GM18873 (cell line): ENCODE data around the gene JMJD7.

Source experiments
- ATAC-seq: cut with Tn5 transposase; IDR thresholded peaks from one replicate; pipeline ENCODE4 v1.9.1; 2021; ENCODE audit warnings: mild to moderate bottlenecking, moderate library complexity, moderate number of reproducible peaks; ENCODE audit not compliant: unreplicated experiment, low FRiP score

The JMJD7 gene

DNA sequence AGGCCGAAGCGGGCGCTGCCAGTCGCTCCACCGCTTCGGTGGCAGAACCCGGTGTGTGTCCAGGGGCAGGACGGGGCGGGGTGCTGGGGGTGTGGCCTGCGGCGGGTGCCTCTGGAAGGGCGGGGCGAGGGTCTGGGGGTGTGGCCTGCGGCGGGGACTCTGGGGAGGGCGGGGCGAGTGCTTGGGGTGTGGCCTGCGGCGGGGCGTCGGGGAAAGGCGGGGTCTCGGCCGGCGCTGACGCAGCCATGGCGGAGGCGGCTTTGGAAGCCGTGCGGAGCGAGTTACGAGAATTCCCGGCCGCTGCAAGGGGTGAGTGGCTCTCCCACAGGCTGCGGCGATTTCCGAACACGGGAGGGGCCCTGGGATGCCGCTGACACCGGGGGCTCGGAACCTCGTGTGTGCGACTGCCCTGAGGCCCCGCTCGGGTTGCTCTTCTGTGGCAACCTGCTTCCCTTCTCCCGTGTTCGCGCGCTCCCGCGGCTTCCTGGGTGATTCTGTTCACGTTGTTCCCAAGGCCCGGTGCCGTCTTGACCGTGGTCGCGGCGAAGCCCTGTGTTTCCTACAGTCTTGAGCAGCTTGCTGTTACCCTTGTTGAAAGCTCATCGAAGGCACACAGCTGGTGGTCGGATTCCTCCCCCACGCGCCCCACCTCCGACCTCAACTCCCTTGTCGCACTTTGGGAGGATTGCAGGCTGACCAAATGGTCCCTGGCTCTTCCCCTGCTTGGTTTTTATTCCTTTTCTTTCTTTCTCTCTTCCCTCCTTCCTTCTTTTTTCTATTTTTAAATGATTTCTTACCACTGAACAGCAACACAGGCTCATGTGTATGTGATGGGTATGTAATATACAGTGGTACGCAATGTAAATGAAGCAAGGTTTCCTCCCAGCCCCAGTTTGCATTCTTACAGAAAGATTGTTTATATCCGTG lies at the start of gene JMJD7:
Gene JMJD7 (plus strand): TSS at position 213 of the 927 bp plus-strand sequence. CDS start 33 bp downstream, at position 246.
- ATAC-seq, result no peak

- ATAC-seq, result no peak
Observed at GRCh38 chr15:41778521-41778920, 49.4 kb upstream of the JMJD7 start.

GRCh38 chr15:41779662-41780157 lies 48.2 kb upstream of the JMJD7 start:
- ATAC-seq, result no peak

GRCh38 chr15:41780266-41780665 lies 47.6 kb upstream of the JMJD7 start:
- no peak for ATAC-seq

DNA sequence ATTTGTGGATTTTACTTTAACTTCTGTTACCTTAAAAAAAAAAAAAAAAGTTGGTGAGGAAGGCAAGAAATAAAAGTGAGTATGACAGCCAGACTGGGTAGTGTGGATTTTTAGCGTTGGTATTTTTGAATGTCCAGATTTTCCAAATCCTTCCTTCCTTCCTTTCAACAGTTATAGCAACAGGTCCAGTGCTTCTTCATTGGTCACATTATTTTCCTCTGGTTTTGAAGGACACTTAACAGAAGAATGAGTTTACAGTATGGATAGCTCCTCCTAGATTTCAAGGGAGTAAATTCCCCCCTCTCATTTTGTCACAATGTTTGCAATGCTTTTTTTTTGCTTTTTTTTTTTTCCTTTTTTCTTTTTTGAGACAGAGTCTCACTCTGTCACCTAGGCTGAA lies 47.2 kb upstream of the JMJD7 start:
- no peak for ATAC-seq

GRCh38 chr15:41782371-41783282 lies 45.3 kb upstream of the JMJD7 start:
- ATAC-seq, result no peak

- ATAC-seq, result no peak
Observed at GRCh38 chr15:41783296-41783695, 44.6 kb upstream of the JMJD7 start.

- ATAC-seq, result no peak
Observed at GRCh38 chr15:41788262-41788661, 39.6 kb upstream of the JMJD7 start.

- no peak for ATAC-seq
Observed at GRCh38 chr15:41789236-41789635, 38.7 kb upstream of the JMJD7 start.

DNA sequence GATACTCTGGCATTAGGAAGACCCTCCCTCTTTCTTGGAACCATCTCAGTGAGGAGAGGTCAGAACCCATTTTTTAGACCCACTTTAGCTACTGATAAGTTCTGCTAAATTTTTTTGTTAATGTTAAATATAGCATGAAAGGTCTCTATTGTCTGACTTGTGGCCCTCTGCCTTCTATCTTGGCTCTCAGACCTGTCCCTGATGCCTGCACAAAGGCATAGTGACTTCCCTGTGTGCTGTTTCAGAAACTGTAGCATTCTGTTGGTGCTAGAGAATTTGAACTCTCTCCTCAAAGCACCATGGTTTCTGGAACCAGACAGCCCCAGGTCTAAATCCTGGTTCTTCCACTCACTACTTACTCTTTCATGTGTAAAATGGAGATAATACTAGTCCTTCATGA lies 38.2 kb upstream of the JMJD7 start:
- no peak for ATAC-seq

- ATAC-seq, result no peak
Observed at GRCh38 chr15:41790169-41790568, 37.7 kb upstream of the JMJD7 start.

DNA sequence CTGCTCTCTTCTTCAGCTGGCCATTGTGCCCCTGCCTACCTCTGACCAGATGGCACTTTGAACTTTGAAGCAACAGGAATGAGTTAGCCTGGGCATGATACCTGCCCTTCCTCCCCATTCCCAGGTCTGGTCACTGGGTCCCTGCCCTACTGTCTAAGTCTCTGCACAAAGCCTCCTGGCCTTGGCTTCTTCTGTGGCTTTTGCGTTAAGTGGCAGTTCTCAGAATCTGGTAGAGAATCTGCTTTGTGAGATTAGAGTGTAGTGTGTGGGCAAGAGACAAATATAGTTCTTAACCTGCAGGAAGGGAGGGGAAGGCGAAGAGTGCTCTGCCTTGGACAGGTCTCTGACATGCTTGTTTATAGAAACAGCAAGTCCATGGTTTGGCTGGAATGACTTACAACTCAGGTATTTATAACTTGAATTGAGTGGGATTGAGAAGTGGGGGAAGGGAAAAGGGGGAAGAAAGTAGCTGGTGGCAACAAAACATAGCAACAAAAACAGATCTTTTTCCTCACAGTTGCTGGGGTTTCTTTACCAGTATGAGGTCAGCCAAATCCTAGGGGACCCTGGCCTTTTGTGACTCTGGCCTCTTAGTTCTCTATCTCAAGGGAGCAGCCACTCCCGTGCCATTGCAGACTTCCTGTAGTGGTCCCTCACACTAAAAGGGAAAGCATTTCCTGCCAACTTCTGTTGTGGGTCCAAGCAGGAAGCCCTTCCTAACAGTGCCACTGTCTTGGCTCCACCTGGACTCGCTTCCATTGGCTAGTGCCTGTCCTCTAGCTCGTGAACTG lies 36.9 kb upstream of the JMJD7 start:
- no peak for ATAC-seq

- no peak for ATAC-seq
Observed at GRCh38 chr15:41791547-41791937, 36.4 kb upstream of the JMJD7 start.

DNA sequence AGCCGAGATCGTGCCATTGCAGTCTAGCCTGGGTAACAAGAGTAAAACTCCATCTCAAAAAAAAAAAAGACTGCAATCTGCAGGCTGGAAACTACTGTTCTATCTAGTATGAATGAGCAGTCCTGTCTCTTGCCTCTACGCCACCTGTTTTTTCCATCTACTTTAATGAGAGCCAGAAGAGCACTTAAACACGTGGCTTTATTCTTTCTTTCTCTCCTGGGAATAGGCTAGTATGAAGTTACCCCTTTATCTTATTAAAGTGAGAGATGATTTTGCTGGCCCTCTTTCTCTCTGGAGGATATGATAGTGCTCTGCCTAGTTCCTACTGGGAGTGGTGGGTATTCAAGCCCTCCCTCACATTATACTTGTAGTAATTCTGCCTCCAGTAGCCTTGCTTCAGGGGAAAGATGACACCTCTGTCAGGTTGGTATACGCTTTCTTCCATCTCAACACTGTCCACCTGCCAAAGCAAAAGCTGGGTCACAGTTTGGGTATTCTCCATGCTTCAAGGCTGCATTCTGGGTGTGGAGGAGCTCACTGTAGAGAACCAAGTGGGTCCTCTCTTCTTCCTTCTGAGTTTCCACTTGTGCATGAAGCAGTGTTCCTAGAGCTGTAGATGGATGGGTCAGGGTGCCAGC lies 35.8 kb upstream of the JMJD7 start:
- no peak for ATAC-seq

DNA sequence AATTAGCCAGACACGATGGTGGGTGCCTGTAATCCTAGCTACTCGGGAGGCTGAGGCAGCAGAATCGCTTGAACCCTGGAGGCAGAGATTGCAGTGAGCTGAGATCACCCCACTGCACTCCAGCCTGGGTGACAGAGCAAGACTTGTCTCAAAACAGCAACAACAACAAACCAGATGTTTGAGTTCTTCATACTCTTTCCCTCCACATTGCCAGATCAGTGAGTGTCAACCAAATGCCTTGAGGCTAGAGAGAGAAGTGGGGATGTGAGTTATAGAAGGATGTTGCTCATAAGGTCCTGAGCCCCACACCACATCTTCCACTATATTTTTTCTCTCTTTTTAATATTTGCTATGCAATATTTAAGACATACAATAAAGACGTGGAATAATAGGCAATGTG lies 33.8 kb upstream of the JMJD7 start:
- no peak for ATAC-seq

DNA sequence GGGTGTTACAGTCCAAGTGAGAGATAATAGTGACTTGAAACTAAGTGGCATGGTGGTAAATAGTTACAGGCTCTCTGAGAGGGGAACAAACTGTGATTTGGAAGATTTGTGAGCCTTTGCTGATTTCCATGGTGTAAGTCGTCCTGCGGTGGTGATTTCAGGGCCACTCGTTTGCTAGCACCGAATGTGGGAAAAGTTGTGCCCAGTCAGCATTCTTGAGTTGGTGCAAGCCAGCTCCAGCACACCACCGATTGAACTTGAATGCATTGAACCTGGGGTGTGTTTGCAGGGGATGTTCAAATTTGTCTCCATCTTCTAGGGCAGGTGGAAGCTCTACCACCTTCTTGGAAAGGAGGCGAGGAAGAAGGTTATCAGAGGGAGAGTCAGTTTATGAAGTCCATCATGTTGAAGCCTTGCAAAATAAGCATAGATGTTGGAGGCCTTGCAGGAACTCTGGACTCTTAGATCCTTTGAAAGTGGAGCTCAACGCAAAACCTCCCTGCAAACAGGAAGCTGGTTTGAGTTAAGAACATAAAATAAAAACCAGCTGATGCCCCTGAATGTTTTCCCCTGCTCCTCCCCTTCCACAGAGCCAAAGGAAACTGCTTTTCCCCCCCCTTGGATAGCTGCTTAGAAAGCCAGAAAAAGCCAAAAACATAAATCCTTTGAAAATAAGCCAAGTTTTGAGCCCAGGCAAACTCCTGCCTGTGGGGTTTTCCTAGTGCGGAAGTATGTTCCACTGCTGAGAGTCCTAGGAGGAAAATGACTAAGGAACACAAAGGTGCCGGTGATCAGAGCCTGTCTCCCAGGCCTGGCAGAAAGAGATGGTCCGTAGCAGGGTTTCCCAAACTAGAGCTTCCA lies 31.7 kb upstream of the JMJD7 start:
- no peak for ATAC-seq

GRCh38 chr15:41797201-41797944 lies 30.5 kb upstream of the JMJD7 start:
- no peak for ATAC-seq
